Activated T-helper 1 cell treated with anti-CD3 and anti-CD28 coated beads, Interleukin-2, amount 50 U/mL, for 16 hours (primary cell): Measurements from ENCODE around the gene TMEM238.
"Not testable (repeated sequence)": the region's sequence is repeated elsewhere in the genome, so short reads cannot be mapped to it uniquely, and the experiment has no call there.

Experiments
- DNase-seq, 2 donors: peaks; one replicate each; pipeline ENCODE4 v3.0.0-alpha.2; 2020; ENCODE audit warnings: low read depth in 1 of 2, low spot score in 1 of 2

Gene TMEM238

DNA sequence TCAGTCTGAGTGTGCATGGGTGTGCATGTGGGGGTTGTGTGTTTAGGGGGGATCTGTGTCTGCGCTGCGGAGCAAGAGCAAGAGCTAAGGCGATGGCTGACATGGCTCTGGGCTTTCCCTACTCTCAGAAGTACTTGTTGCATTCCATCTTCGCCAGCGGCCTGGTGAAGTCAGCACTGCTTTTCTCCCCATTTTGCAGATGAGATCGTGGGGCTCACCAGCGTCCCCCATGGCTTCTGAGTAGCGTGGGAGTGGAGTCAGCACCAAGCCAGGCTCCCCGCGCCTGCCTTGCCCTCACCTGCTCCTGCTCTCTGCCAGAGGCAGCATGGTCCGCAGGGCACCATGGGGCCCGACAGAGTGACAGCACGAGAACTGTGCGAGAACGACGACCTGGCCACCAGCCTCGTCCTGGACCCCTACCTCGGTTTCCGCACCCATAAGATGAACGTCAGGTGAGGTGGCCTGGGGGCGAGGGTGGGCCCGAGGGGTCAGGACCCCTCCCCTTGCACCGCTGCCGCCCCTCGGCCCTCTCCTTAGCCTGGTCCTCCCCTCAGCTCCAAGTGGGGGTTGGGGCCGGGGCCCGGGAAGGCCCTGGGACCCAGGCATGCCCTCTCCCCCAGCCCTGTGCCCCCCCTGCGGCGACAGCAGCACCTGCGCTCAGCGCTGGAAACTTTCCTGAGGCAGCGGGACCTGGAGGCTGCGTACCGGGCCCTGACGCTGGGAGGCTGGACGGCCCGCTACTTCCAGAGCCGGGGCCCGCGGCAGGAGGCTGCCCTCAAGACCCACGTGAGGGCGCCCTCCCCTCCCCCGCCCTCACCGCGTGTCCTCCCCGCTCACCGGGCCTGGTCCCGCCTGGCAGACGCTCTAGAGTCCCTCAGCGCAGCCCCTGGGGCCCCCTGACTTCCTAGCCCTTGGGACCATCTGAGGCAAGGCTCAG is 42.2 kb downstream of the TMEM238 start:
- no peak for DNase-seq

DNA sequence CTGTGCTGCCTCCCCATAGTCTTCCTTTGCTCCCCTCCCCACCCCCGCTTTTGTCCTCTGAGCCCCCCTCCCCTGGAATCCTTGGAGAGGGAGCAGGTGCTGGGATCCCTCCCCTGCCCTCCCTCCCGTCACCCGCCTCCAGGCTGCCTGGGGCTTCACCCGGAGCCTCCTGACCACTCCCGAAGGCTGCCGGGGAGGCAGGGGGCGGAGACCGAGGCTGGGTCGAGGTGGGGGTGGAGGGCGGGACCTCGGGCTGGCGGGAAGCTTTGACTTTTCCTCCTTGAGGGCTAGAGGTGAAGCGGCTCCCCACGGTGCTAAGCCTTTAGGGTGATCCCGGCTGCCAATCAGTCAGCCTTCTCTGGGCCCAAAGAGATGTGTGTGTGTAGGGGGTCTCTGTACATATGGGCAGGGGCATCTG is 42.9 kb downstream of the TMEM238 start:
- peak in 1 of 2 donors; percentile 23 for DNase-seq

DNA sequence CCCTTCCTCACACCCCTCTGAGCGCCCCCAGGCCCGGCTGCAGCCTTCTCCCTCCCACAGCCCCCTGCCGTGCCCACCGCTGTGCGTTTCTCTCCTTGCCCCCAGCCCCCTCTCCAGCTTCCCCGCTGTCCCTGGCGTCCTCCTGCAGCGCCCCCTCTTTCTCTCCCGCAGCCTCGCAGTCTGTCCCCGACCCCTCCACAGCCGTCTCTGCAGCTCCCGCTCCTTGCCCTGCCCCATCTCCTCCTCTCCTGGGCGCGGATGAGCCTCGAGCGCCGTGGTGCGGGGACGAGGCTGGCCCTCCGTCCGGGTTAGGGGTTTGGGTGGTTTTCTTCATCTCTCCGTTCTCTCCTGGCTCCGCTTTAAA is 43.3 kb downstream of the TMEM238 start:
- DNase-seq, result no peak

- no peak for DNase-seq
Measured at GRCh38 chr19:55339889-55340783, 44.0 kb downstream of the TMEM238 start.

- DNase-seq, result peak; percentile 100
Measured at GRCh38 chr19:55339105-55339888, 44.8 kb downstream of the TMEM238 start, which contains the start of gene KMT5C. KMT5C (plus strand) TSS chr19:55339876; CDS start chr19:55341937, 2,061 bp downstream.

DNA sequence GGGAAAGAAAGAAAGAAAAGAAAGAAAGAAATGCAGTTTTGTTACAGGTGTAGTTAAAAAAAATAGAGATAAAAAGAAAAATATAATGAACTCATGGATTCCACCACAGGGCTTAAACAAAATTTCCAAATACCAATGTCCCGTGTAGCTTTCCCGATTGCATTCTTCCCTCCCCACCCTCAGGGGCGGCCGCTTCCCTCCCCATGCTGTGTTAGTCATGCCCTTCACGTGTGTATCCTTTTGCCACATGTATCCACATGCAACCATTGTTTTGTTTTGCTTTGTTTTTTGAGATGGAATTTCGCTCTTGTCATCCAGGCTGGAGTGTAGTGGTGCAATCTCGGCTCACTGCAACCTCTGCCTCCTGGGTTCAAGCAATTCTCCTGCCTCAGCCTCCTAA is 48.0 kb downstream of the TMEM238 start:
- no peak for DNase-seq

- DNase-seq, result no peak
Measured at GRCh38 chr19:55333870-55334269, 50.2 kb downstream of the TMEM238 start.

GRCh38 chr19:55329791-55330190 is 54.3 kb downstream of the TMEM238 start:
- not testable (repeated sequence) for DNase-seq
